Measurements from ENCODE around the gene ITSN2.
A peak's percentile ranks its signal among the peaks of the same experiment; 100 is the strongest.

The ITSN2 gene

DNA sequence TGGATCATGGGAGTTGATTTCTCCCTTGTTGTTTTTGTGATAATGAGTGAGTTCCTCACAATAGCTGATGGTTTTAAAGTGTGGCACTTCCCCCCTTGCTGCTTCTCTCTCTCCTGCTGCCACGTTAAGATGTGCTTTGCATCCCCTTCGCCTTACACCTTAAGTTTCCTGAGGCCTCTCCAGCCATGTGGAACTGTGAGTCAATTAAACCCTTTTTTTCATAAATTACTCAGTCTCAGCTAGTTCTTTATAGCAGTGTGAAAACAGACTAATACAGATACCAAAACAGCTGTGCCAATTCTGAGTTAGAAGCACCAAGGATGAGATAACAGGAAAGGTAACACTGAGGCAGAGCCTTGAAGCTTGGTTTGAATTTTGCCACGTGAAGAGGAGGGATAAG, 44.7 kb downstream of the ITSN2 start:
- TF ChIP-seq CTCF (IDR thresholded peaks at IDR 0.05; ENCODE audit: low read depth, low read length, missing control alignments): no peak
- DNase-seq (ENCODE audit: extremely low read depth, low read depth): no peak
- no peak overlapping the region for H3K4me3 ChIP-seq (replicated peaks; ENCODE audit: low read depth, low read length)

DNA sequence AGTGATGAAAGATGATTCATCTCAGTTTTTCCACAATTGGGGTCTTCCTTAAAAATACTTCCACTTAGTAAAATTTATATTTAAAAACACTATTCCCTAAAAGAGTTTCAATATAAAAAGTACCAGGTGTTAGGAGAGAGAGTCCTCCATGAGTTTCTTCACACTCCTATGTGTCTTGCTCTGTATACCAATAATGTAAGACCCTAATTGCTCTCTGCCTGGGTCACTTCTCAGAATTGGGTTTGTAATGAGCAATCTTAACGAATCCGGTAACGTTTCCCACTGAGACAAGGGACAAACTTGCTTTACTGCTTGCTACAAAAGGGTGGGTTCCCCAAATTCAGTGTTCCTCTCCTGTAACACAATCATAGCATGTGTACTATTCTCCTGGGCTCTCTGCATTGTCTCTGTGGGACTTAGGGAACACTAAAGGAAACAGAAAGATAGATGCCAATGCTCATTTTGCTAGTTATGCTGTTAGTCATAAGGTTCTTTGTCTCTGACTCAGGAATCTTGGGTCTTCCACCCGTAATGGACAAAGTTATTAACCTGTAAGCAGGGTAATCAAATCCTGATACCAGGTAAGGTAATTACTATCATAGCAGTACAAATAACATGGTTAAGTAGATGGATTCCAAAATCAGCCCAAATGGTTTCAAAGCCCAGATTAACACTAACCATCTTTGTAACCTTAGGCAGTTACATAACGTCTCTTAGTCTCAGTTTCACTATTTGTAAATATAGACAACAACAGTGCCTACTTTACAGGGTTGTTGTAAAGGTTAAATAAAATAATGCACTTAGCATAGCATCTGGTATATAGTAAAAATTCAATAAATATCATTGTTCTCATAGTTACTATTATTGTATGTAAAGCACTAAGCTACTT, 46.3 kb downstream of the ITSN2 start:
- DNase-seq (ENCODE audit: extremely low read depth, low read depth): no peak
- no peak for TF ChIP-seq CTCF (IDR thresholded peaks at IDR 0.05; ENCODE audit: low read depth, low read length, missing control alignments)
- no peak overlapping the region for H3K4me3 ChIP-seq (replicated peaks; ENCODE audit: low read depth, low read length)

DNA sequence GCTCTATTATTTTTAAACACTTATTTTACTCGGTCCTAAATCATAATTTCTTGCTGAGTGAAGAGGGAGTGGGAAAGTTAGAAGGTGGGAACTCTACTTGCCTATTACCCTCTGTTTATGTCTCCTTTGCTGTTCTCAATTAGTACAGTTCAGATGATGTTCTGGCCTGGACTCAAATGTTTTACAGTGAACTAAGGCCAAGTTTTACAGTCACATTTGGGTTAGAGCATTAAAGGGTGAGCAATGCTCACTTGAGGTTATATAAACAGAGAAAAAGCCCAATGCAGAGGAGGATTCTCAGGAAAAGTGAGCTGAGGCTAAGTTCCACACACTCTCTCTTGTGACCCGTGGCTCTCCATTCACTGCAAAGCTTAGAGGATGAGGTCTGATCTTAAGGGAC, 52.4 kb downstream of the ITSN2 start:
- no peak for TF ChIP-seq CTCF (IDR thresholded peaks at IDR 0.05; ENCODE audit: low read depth, low read length, missing control alignments)
- DNase-seq (ENCODE audit: extremely low read depth, low read depth): no peak
- H3K4me3 ChIP-seq (replicated peaks; ENCODE audit: low read depth, low read length): no peak overlapping the region

DNA sequence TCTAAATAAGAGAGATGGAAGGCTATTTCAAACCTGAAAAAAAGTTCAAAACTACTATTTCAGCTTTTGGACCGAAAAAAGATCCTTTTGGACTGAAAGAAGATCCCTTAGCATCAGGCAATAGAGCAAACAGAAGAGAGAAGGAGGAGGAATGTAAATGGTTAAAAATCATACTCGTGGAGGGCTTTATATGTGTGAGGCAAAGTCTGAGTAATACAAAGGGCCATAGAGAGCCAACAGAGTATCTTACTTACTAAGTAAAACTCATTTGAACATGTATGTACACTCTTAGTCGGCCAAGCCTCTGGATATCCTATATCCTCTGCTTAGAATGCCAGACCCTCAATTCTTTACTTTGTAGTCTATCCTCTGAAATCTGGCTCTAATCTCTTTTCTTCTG, 55.7 kb downstream of the ITSN2 start:
- no peak for DNase-seq (ENCODE audit: extremely low read depth, low read depth)
- H3K4me3 ChIP-seq (replicated peaks; ENCODE audit: low read depth, low read length): no peak overlapping the region
- no peak for TF ChIP-seq CTCF (IDR thresholded peaks at IDR 0.05; ENCODE audit: low read depth, low read length, missing control alignments)

GRCh38 chr2:24304098-24304497, 56.2 kb downstream of the ITSN2 start:
- no peak for TF ChIP-seq CTCF (IDR thresholded peaks at IDR 0.05; ENCODE audit: low read depth, low read length, missing control alignments)
- no peak overlapping the region for H3K4me3 ChIP-seq (replicated peaks; ENCODE audit: low read depth, low read length)
- DNase-seq (ENCODE audit: extremely low read depth, low read depth): peak; percentile 12

GRCh38 chr2:24301599-24301998, 58.7 kb downstream of the ITSN2 start:
- DNase-seq (ENCODE audit: extremely low read depth, low read depth): no peak
- no peak for TF ChIP-seq CTCF (IDR thresholded peaks at IDR 0.05; ENCODE audit: low read depth, low read length, missing control alignments)

More at GRCh38 chr2:24301599-24301998, 58.7 kb downstream of the ITSN2 start:
- no peak overlapping the region for H3K4me3 ChIP-seq (replicated peaks; ENCODE audit: low read depth, low read length)

Data from HFF-Myc (cell line).